NCI-H748 treated with DMSO at 0.1 percent for 48 hours (cell line): ENCODE measurements around the gene DSG3.

ENCODE experiments used
- DNase-seq: peaks from one replicate; lab custom pipeline; 2025; lab: John Stamatoyannopoulos, UW

The DSG3 gene

GRCh38 chr18:31516437-31516836 lies 68.9 kb downstream of the DSG3 start:
- DNase-seq, result no peak

- no peak for DNase-seq
These were observed 78.8 kb downstream of the DSG3 start for GRCh38 chr18:31526374-31526773.
